OCI-LY3 (cell line): ENCODE results near the gene TWIST2.

Experiments
- H2AFZ ChIP-seq: fragments of 200-600, 300-600 bp; shearing (Covaris generic); 2 replicates; pipeline ENCODE4 v1.6.0; 2014; ENCODE audit warnings: antibody characterized with exemption, low read depth, low read length
- H3K27ac ChIP-seq: fragments of 200-600, 300-600 bp; sonication (generic); 2 replicates; pipeline ENCODE4 v1.5.1; 2014; ENCODE audit warnings: mild to moderate bottlenecking, low read length, moderate library complexity, mixed read lengths
- H3K27me3 ChIP-seq: fragments of 200-600, 300-600 bp; sonication (generic); 2 replicates; pipeline ENCODE4 v1.6.1; 2014; ENCODE audit warnings: low read depth, low read length, mixed read lengths
- H3K36me3 ChIP-seq: fragments of 200-600, 300-600 bp; sonication (generic); replicated peaks from 2 replicates; pipeline ENCODE3; 2014; ENCODE audit warnings: low read depth, low read length, mixed read lengths
- H3K4me1 ChIP-seq: fragments of 300-600, 200-600 bp; sonication (generic); 2 replicates; pipeline ENCODE4 v1.6.1; 2014; ENCODE audit warnings: low read length, mixed read lengths
- H3K4me2 ChIP-seq: fragments of 200-600, 300-600 bp; sonication (generic); 2 replicates; pipeline ENCODE4 v1.6.1; 2014; ENCODE audit warnings: low read length, mixed read lengths
- H3K4me3 ChIP-seq: fragments of 300-600, 200-600 bp; sonication (generic); 2 replicates; pipeline ENCODE4 v1.5.1; 2014; ENCODE audit warnings: antibody characterized with exemption, mild to moderate bottlenecking, low read length, moderate library complexity
- H3K79me2 ChIP-seq: fragments of 300-600, 200-600 bp; shearing (Covaris generic); 2 replicates; pipeline ENCODE4 v1.6.1; 2014; ENCODE audit warnings: mild to moderate bottlenecking, low read length, mixed read lengths
- H3K9ac ChIP-seq: fragments of 300-600, 200-600 bp; shearing (Covaris generic); 2 replicates; pipeline ENCODE4 v1.6.0; 2014; ENCODE audit warnings: mild to moderate bottlenecking, low read length, moderate library complexity
- H3K9me3 ChIP-seq: fragments of 200-600, 300-600 bp; shearing (Covaris generic); 2 replicates; pipeline ENCODE4 v1.6.1; 2014; ENCODE audit warnings: low read length, mixed read lengths; ENCODE audit not compliant: insufficient read depth
- H4K20me1 ChIP-seq: fragments of 200-600, 300-600 bp; sonication (generic); 2 replicates; pipeline ENCODE4 v1.6.1; 2016; ENCODE audit warnings: low read length, mixed read lengths; ENCODE audit not compliant: insufficient read depth
- CTCF ChIP-seq: fragments of 200-600, 300-600 bp; sonication (generic); IDR thresholded peaks from 2 replicates; pipeline ENCODE4 v1.5.1; 2014; ENCODE audit warnings: antibody characterized with exemption, low read length, low read depth
- EZH2phosphoT487 ChIP-seq: fragments of 200-600 bp; shearing (Covaris generic); IDR thresholded peaks from 2 replicates; pipeline ENCODE4 v1.6.1; 2018; ENCODE audit warnings: antibody characterized with exemption, mixed run types, low read depth

The TWIST2 gene

GRCh38 chr2:238925816-238926521 lies 78.1 kb downstream of the TWIST2 start:
- TF ChIP-seq CTCF (no peak), EZH2phosphoT487 (no peak)
- Histone ChIP-seq H4K20me1 (no peaks in the 10 kb centered on the region), H3K27ac (no peak overlapping the region), H3K4me2 (no peak overlapping the region), H3K36me3 (no peaks in the 10 kb centered on the region), H2AFZ (no peak overlapping the region), H3K9ac (no peak overlapping the region), H3K27me3 (no peaks in the 10 kb centered on the region), H3K9me3 (no peaks in the 10 kb centered on the region), H3K4me3 (no peak overlapping the region), H3K79me2 (no peaks in the 10 kb centered on the region), H3K4me1 (no peaks in the 10 kb centered on the region)

GRCh38 chr2:238926761-238927611 lies 79.1 kb downstream of the TWIST2 start:
- no peaks in the 10 kb centered on the region for H3K4me1 ChIP-seq
- no peak for TF ChIP-seq EZH2phosphoT487
- TF ChIP-seq CTCF, result no peak

GRCh38 chr2:238927746-238928519 lies 80.0 kb downstream of the TWIST2 start:
- Histone ChIP-seq H2AFZ (no peak overlapping the region), H3K9ac (no peak overlapping the region), H3K27ac (no peak overlapping the region), H3K27me3 (no peaks in the 10 kb centered on the region), H3K79me2 (no peaks in the 10 kb centered on the region), H3K4me1 (no peaks in the 10 kb centered on the region), H3K4me2 (no peak overlapping the region), H3K4me3 (no peak overlapping the region), H3K36me3 (no peaks in the 10 kb centered on the region), H3K9me3 (no peaks in the 10 kb centered on the region), H4K20me1 (no peaks in the 10 kb centered on the region)
- TF ChIP-seq CTCF, result no peak
- TF ChIP-seq EZH2phosphoT487, result no peak

More at GRCh38 chr2:238926761-238927611, 79.1 kb downstream of the TWIST2 start:
- Histone ChIP-seq H4K20me1 (no peaks in the 10 kb centered on the region), H3K9ac (no peak overlapping the region), H3K36me3 (no peaks in the 10 kb centered on the region), H3K9me3 (no peaks in the 10 kb centered on the region), H3K27ac (no peak overlapping the region), H2AFZ (no peak overlapping the region), H3K27me3 (no peaks in the 10 kb centered on the region), H3K4me2 (no peak overlapping the region), H3K4me3 (no peak overlapping the region), H3K79me2 (no peaks in the 10 kb centered on the region)
